Ovary (tissue), 9 donors: ENCODE data around the gene PPA1. TPM values are rescaled to one million over a fixed set of nuclear protein-coding genes. Genes with fewer than 3 reads are reported as not detected.

ENCODE experiments used
- DNase-seq, 5 donors: peaks; one replicate each; pipeline ENCODE4 v3.0.0-alpha.2; 2019 to 2020
- H3K27ac ChIP-seq, 2 donors: fragments of 200-600 bp; one replicate each; pipeline versions ENCODE4 v1.5.1 to v1.8.0; 2019 to 2022
- H3K27me3 ChIP-seq: fragments of 200-600 bp; one replicate; pipeline ENCODE4 v1.8.0; 2022
- H3K36me3 ChIP-seq: fragments of 200-600 bp; sonication (generic); one replicate; pipeline ENCODE4 v1.5.1; 2019
- H3K4me1 ChIP-seq: one replicate; pipeline ENCODE4 v1.8.1; 2013; ENCODE audit warnings: mild to moderate bottlenecking, moderate library complexity; ENCODE audit not compliant: insufficient read depth
- H3K4me3 ChIP-seq: fragments of 200-600 bp; sonication (generic); one replicate; pipeline ENCODE4 v1.5.1; 2017
- H3K9me3 ChIP-seq, 2 donors: fragments of 200-600 bp in 1 of 2; sonication (generic) in 1 of 2; one replicate each; pipeline versions ENCODE4 v1.5.1 to v1.8.1; 2013 to 2019; ENCODE audit warnings: mild to moderate bottlenecking in 1 of 2, moderate library complexity in 1 of 2
- CTCF ChIP-seq, 3 donors: fragments of 450-650 bp in 2 of 3; fragments of 200-600 bp in 1 of 3; IDR thresholded peaks; one replicate each; pipeline versions ENCODE4 v1.5.1 to v1.8.0; 2016 to 2022; ENCODE audit warnings: antibody characterized with exemption in 3 of 3, mild to moderate bottlenecking in 1 of 3
- EP300 ChIP-seq: sonication (generic); formaldehyde crosslinking; IDR thresholded peaks from one replicate; pipeline ENCODE4 v1.6.1; 2017; ENCODE audit warnings: antibody characterized with exemption
- POLR2A ChIP-seq: fragments of 450-650 bp; IDR thresholded peaks from one replicate; pipeline ENCODE4 v1.6.1; 2017; ENCODE audit warnings: antibody characterized with exemption, mild to moderate bottlenecking, moderate library complexity
- WGBS, 3 donors: extraction: QIAGEN DNeasy Blood & Tissue Kit in 1 of 3; methylation state at CpG; one replicate each; pipeline versions ENCODE4 v1.1.5 to v1.1.7; 2013 to 2017; 5-methylcytosine and 5-hydroxymethylcytosine counted together
- intact Hi-C, 4 donors: fragments of 100-400 bp; cut with DNase I; formaldehyde crosslinking; loops; one replicate each; pipeline versions ENCODE4 v1.11.0 to v1.15.1; 2022 to 2023
- polyA plus RNA-seq, 2 donors: library from polyadenylated mRNA; stranded (reverse); fragments of 200-250 nt in 1 of 2; fragments of 350-450 nt in 1 of 2; fragmentation: Illumina TruSeq in 1 of 2; extraction: RNeasy Lipid Tissue Mini Kit (QIAGEN cat#74804) in 1 of 2; gene quantifications; one replicate each; pipeline ENCODE4 v1.2.3, GENCODE V29; 2013 to 2014
- total RNA-seq, 7 donors: library from RNA; depleted of rRNA in 2 of 7; stranded (reverse); fragments of >200 nt in 2 of 7; fragmentation: NEBNext Ultra II Directional in 3 of 7; extraction: Animal tissue kit (Norgen Biotek cat#: 25700) in 3 of 7; gene quantifications; one replicate each; pipeline versions ENCODE4 v1.1.0 to v1.2.4, GENCODE V29; 2016 to 2023
- donor health status: DM: no; HTN: no; CAD: no; lungs with moderate emphysema.
- donor health status: DM: no; HTN: no; CAD: no.
- donor health status: Bipolar disorder and iron deficiency.
- donor health status: DM: yes; HTN: yes; CAD: no.
- donor health status: DM: no; HTN: no; CAD: no.
- donor health status: DM: yes; HTN: yes; CAD: no.

Gene PPA1
- total and polyA plus RNA-seq, 9 donors: 36.8 to 162 (median 78.4) TPM

- WGBS, 3 donors: 98 to 100% (median 98%) methylated on average over 3 of the region's 3 CpGs
- no peak for DNase-seq
- intact Hi-C loops: loop anchor here in 2 of 4 donors (1.0 to 5.0 kb wide), 2 partner anchors 61 to 88 kb away; no protein-coding TSS in a partner anchor
- Histone ChIP-seq H3K9me3 (no peaks in the 10 kb centered on the region), H3K4me1 (no peaks in the 10 kb centered on the region), H3K27ac (no peak overlapping the region), H3K36me3 (no peaks in the 10 kb centered on the region), H3K4me3 (no peak overlapping the region), H3K27me3 (no peaks in the 10 kb centered on the region)
- no peak for TF ChIP-seq POLR2A
- no peak for TF ChIP-seq CTCF (IDR thresholded peaks at IDR 0.05)
- TF ChIP-seq EP300: no peak
These were observed 36.5 kb upstream of the PPA1 start for GRCh38 chr10:70269741-70270140.

DNA sequence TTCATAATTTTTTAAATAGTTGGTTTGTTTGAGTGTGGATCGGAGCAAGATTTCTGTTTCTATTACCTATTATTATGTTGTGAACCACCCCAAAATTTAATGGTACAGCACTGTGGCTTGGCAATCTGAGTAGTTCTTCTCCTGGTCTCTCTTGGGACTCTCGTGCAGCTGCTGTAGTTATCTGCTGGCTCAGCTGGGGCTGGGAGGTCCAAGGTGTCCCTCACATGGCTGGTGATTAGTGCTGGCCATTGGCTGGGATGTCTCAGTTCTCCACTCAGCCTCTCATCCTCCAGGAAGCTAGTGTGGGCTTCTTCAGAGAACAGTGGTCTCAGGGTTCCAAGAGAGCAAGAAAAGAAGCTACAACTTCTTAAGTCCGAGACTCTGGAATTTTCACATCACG lies 35.1 kb upstream of the PPA1 start:
- WGBS, 3 donors: 80 to 89% (median 86%) methylated on average over 4 of the region's 4 CpGs
- Histone ChIP-seq H3K36me3 (no peaks in the 10 kb centered on the region), H3K4me3 (no peak overlapping the region), H3K27ac (no peak overlapping the region), H3K4me1 (no peaks in the 10 kb centered on the region), H3K27me3 (no peaks in the 10 kb centered on the region), H3K9me3 (no peaks in the 10 kb centered on the region)
- TF ChIP-seq POLR2A: no peak
- no peak for TF ChIP-seq CTCF (IDR thresholded peaks at IDR 0.05)
- no peak for TF ChIP-seq EP300
- DNase-seq: no peak
- intact Hi-C loops: loop anchor here in 1 of 4 donors (5.0 kb wide), 1 partner anchor 89 kb away; no protein-coding TSS in a partner anchor

- intact Hi-C loops: loop anchor here in 1 of 4 donors (5.0 kb wide), 1 partner anchor 90 kb away; no protein-coding TSS in a partner anchor
- Histone ChIP-seq H3K27me3 (no peaks in the 10 kb centered on the region), H3K27ac (no peak overlapping the region), H3K4me3 (no peak overlapping the region), H3K9me3 (no peaks in the 10 kb centered on the region), H3K4me1 (no peaks in the 10 kb centered on the region), H3K36me3 (no peaks in the 10 kb centered on the region)
- TF ChIP-seq EP300 (no peak), POLR2A (no peak), CTCF (IDR thresholded peaks at IDR 0.05) (no peak)
- 66 to 73% (median 69%) methylated on average over 9 of the region's 9 CpGs for WGBS, 3 donors
- DNase-seq: no peak
These were observed 34.1 kb upstream of the PPA1 start for GRCh38 chr10:70267161-70267933.

DNA sequence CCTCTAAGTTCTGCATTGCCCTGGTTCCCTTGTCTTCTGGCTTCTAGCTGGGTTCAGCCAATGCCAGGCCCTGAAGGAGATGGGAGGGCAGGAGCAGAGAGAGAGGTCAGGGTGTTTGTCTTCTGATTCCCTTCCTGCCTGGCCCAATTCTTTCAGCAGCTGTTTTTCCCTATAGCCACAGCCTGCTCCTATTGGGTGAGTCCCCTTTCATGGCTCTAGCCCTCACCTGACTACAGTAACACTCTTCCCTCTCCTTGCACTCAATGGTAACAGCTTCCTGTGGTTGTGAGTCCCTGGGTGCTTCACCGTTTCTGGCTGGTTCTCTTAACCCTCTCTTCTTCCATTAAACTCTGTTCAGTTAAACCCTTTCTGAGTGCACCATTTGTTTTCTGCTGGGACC lies 33.5 kb upstream of the PPA1 start:
- no peak overlapping the region for H3K4me3 ChIP-seq
- no peaks in the 10 kb centered on the region for H3K9me3 ChIP-seq
- H3K4me1 ChIP-seq: no peaks in the 10 kb centered on the region
- DNase-seq: no peak
- no peak overlapping the region for H3K27ac ChIP-seq
- intact Hi-C loops: loop anchor here in 1 of 4 donors (5.0 kb wide), 1 partner anchor 91 kb away; no protein-coding TSS in a partner anchor
- TF ChIP-seq EP300 (no peak), CTCF (IDR thresholded peaks at IDR 0.05) (no peak), POLR2A (no peak)
- no peaks in the 10 kb centered on the region for H3K36me3 ChIP-seq
- 56 to 65% (median 58%) methylated on average over 1 of the region's 1 CpG for WGBS, 3 donors
- H3K27me3 ChIP-seq: no peaks in the 10 kb centered on the region
